Skin epidermis (tissue), 12 donors: ENCODE measurements around the gene LPAR2.
"Not testable (repeated sequence)": the region's sequence is repeated elsewhere in the genome, so short reads cannot be mapped to it uniquely, and the experiment has no call there.

ENCODE experiments used
- H3K27ac ChIP-seq, 21 experiments: fragments of 200-600 bp; sonication (generic) in 11 of 21; one replicate each; pipeline ENCODE4 v1.5.0; 2020; ENCODE audit warnings: mild to moderate bottlenecking in 3 of 21, inconsistent platforms in 2 of 21, moderate library complexity in 2 of 21
- H3K4me3 ChIP-seq, 7 experiments: fragments of 200-600 bp; sonication (generic) in 2 of 7; one replicate each; pipeline ENCODE4 v1.5.0; 2020; ENCODE audit warnings: inconsistent platforms in 2 of 7, mild to moderate bottlenecking in 2 of 7, moderate library complexity in 1 of 7

The LPAR2 gene

GRCh38 chr19:19634516-19635312 is 6.7 kb upstream of the LPAR2 start:
- no peak overlapping the region for H3K4me3 ChIP-seq
- H3K27ac ChIP-seq, result no peak overlapping the region

GRCh38 chr19:19633711-19634515 is 5.9 kb upstream of the LPAR2 start:
- H3K4me3 ChIP-seq, result no peak overlapping the region
- H3K27ac ChIP-seq, result no peak overlapping the region

- Histone ChIP-seq H3K4me3 (no peak overlapping the region), H3K27ac (no peak overlapping the region)
Measured at GRCh38 chr19:19632661-19633060, 4.6 kb upstream of the LPAR2 start.

GRCh38 chr19:19631346-19631745 is 3.3 kb upstream of the LPAR2 start:
- Histone ChIP-seq H3K4me3 (no peak overlapping the region), H3K27ac (no peak overlapping the region)

- Histone ChIP-seq H3K4me3 (no peak overlapping the region), H3K27ac (no peak overlapping the region)
Measured at GRCh38 chr19:19630426-19630825, 2.4 kb upstream of the LPAR2 start.

- Histone ChIP-seq H3K4me3 (no peak overlapping the region), H3K27ac (no peak overlapping the region)
Measured at GRCh38 chr19:19630062-19630414, 2.0 kb upstream of the LPAR2 start.

- Histone ChIP-seq H3K27ac (peak overlapping the region in 20 of 21 experiments; percentile 62 to 94 (median 86)), H3K4me3 (peak overlapping the region; percentile 46 to 72 (median 68))
Measured at GRCh38 chr19:19628501-19629134, 598 bp upstream of the LPAR2 start.

- Histone ChIP-seq H3K27ac (peak overlapping the region in 9 of 21 experiments; percentile 80 to 91 (median 86)), H3K4me3 (peak overlapping the region in 6 of 7 experiments; percentile 46 to 72 (median 69))
Measured at GRCh38 chr19:19626516-19627472, 1.2 kb downstream of the LPAR2 start.

GRCh38 chr19:19624032-19624570 is 3.9 kb downstream of the LPAR2 start:
- Histone ChIP-seq H3K4me3 (no peak overlapping the region), H3K27ac (no peak overlapping the region)

- Histone ChIP-seq H3K27ac (no peak overlapping the region), H3K4me3 (no peak overlapping the region)
Measured at GRCh38 chr19:19623383-19623782, 4.6 kb downstream of the LPAR2 start.

GRCh38 chr19:19619849-19620210 is 8.2 kb downstream of the LPAR2 start:
- Histone ChIP-seq H3K4me3 (no peak overlapping the region), H3K27ac (no peak overlapping the region)

GRCh38 chr19:19619181-19619848 is 8.7 kb downstream of the LPAR2 start:
- H3K27ac ChIP-seq, result peak overlapping the region in 3 of 21 experiments; percentile 2 to 62 (median 14)
- H3K4me3 ChIP-seq, result peak overlapping the region in 6 of 7 experiments; percentile 27 to 63 (median 48)

GRCh38 chr19:19618219-19619051 is 9.6 kb downstream of the LPAR2 start, which contains the start of gene PBX4:
Gene PBX4 (minus strand): TSS chr19:19618687. CDS start chr19:19618629, 58 bp downstream.
- Histone ChIP-seq H3K27ac (peak within 1 kb of the TSS in 15 of 21 experiments; percentile 18 to 79 (median 56)), H3K4me3 (peak within 1 kb of the TSS; percentile 27 to 63 (median 44))

GRCh38 chr19:19615086-19615485 is 12.9 kb downstream of the LPAR2 start:
- Histone ChIP-seq H3K27ac (peak overlapping the region in 1 of 21 experiments; percentile 58), H3K4me3 (no peak overlapping the region)

- Histone ChIP-seq H3K4me3 (no peak overlapping the region), H3K27ac (peak overlapping the region in 5 of 21 experiments; percentile 3 to 50 (median 49))
Measured at GRCh38 chr19:19613506-19613905, 14.5 kb downstream of the LPAR2 start.

GRCh38 chr19:19610376-19611202 is 17.4 kb downstream of the LPAR2 start:
- Histone ChIP-seq H3K4me3 (no peak overlapping the region), H3K27ac (no peak overlapping the region)

- H3K4me3 ChIP-seq, result not testable (repeated sequence)
- peak overlapping the region in 8 of 21 experiments; percentile 26 to 74 (median 48) for H3K27ac ChIP-seq
Measured at GRCh38 chr19:19606686-19607085, 21.3 kb downstream of the LPAR2 start.
